ENCODE measurements around the gene AFAP1. TPM values are rescaled to one million over a fixed set of nuclear protein-coding genes. Genes with fewer than 3 reads are reported as not detected.

The AFAP1 gene
- total and polyA plus RNA-seq, 2 donors (not counting 1 experiment from before 2014, with no cell fraction given), result 0.03 to 0.44 TPM

- no peak for ATAC-seq (ENCODE audit: low read depth)
- Histone ChIP-seq H3K27me3 (replicated peaks in 1 of 4; ENCODE audit: control extremely low read depth in 1 of 4, control insufficient read depth in 3 of 4, insufficient read depth in 4 of 4, low read length in 3 of 4) (no peaks in the 10 kb centered on the region), H3K4me3 (ENCODE audit: control extremely low read depth in 1 of 5, extremely low read depth in 1 of 5, insufficient read depth in 1 of 5, low read depth in 2 of 5, low read length in 4 of 5) (no peak overlapping the region), H3K27ac (ENCODE audit: low read length in 2 of 2) (no peak overlapping the region), H3K9me3 (ENCODE audit: control extremely low read depth in 1 of 3, control insufficient read depth in 2 of 3, insufficient read depth in 1 of 3, low read length in 2 of 3) (peaks cover 0 to 3% (median 0%) of the 10 kb centered on the region in 3 donors), H3K4me1 (ENCODE audit: control insufficient read depth in 2 of 2, insufficient read depth in 2 of 2, low read length in 2 of 2) (no peaks in the 10 kb centered on the region), H4K20me1 (ENCODE audit: control insufficient read depth, insufficient read depth, low read length, poor library complexity, severe bottlenecking) (no peaks in the 10 kb centered on the region), H2AFZ (ENCODE audit: insufficient read depth, low read depth, low read length, poor library complexity, severe bottlenecking) (no peak overlapping the region), H3K9ac (ENCODE audit: low read length) (no peak overlapping the region), H3K4me2 (replicated peaks; ENCODE audit: low read depth, low read length, poor library complexity, severe bottlenecking) (no peak overlapping the region), H3K79me2 (ENCODE audit: control insufficient read depth, insufficient read depth, low read length) (no peaks in the 10 kb centered on the region), H3K36me3 (replicated peaks in 1 of 2; ENCODE audit: control extremely low read depth in 1 of 2, control insufficient read depth in 1 of 2, extremely low read depth in 1 of 2, insufficient read depth in 2 of 2, low read length in 1 of 2) (no peaks in the 10 kb centered on the region)
- TF ChIP-seq CTCF (IDR thresholded peaks at IDR 0.05) (no peak), EZH2 (IDR thresholded peaks at IDR 0.05; ENCODE audit: borderline replicate concordance, insufficient read depth, low read depth, low read length, poor library complexity, severe bottlenecking) (no peak)
- H3K4me3 Mint-ChIP-seq, result no peak overlapping the region
- no peaks in the 10 kb centered on the region for H3K4me1 Mint-ChIP-seq
- WGBS (ENCODE audit: insufficient coverage), result 100% methylated on average over 2 of the region's 4 CpGs
- H3K27ac Mint-ChIP-seq, result no peak overlapping the region
- ChIA-PET CTCF (no interaction called here), POLR2A (no interaction called here)
- peaks cover 4% of the 10 kb centered on the region for H3K27me3 Mint-ChIP-seq
- no peaks in the 10 kb centered on the region for H3K9me3 Mint-ChIP-seq (ENCODE audit: insufficient read depth)
- intact Hi-C loops (cut with micrococcal nuclease), result no loop called here
- DNase-seq, result no peak
Observed at GRCh38 chr4:7731437-7731836, 208.2 kb downstream of the AFAP1 start.

GRCh38 chr4:7727749-7728148 is 211.9 kb downstream of the AFAP1 start:
- Histone ChIP-seq H3K27me3 (replicated peaks in 1 of 4; ENCODE audit: control extremely low read depth in 1 of 4, control insufficient read depth in 3 of 4, insufficient read depth in 4 of 4, low read length in 3 of 4) (no peaks in the 10 kb centered on the region), H3K4me1 (ENCODE audit: control insufficient read depth in 2 of 2, insufficient read depth in 2 of 2, low read length in 2 of 2) (no peaks in the 10 kb centered on the region), H3K27ac (ENCODE audit: low read length in 2 of 2) (no peak overlapping the region), H3K36me3 (replicated peaks in 1 of 2; ENCODE audit: control extremely low read depth in 1 of 2, control insufficient read depth in 1 of 2, extremely low read depth in 1 of 2, insufficient read depth in 2 of 2, low read length in 1 of 2) (no peaks in the 10 kb centered on the region), H4K20me1 (ENCODE audit: control insufficient read depth, insufficient read depth, low read length, poor library complexity, severe bottlenecking) (no peaks in the 10 kb centered on the region), H2AFZ (ENCODE audit: insufficient read depth, low read depth, low read length, poor library complexity, severe bottlenecking) (no peak overlapping the region), H3K4me2 (replicated peaks; ENCODE audit: low read depth, low read length, poor library complexity, severe bottlenecking) (no peak overlapping the region), H3K9me3 (ENCODE audit: control extremely low read depth in 1 of 3, control insufficient read depth in 2 of 3, insufficient read depth in 1 of 3, low read length in 2 of 3) (peaks cover 0 to 19% (median 0%) of the 10 kb centered on the region in 3 donors), H3K4me3 (ENCODE audit: control extremely low read depth in 1 of 5, extremely low read depth in 1 of 5, insufficient read depth in 1 of 5, low read depth in 2 of 5, low read length in 4 of 5) (no peak overlapping the region), H3K9ac (ENCODE audit: low read length) (no peak overlapping the region), H3K79me2 (ENCODE audit: control insufficient read depth, insufficient read depth, low read length) (no peaks in the 10 kb centered on the region)
- H3K4me3 Mint-ChIP-seq, result no peak overlapping the region
- intact Hi-C loops (cut with micrococcal nuclease), result no loop called here
- no peak for DNase-seq
- no peak for ATAC-seq (ENCODE audit: low read depth)
- TF ChIP-seq EZH2 (IDR thresholded peaks at IDR 0.05; ENCODE audit: borderline replicate concordance, insufficient read depth, low read depth, low read length, poor library complexity, severe bottlenecking), result no peak
- TF ChIP-seq CTCF (IDR thresholded peaks at IDR 0.05), result no peak
- no peaks in the 10 kb centered on the region for H3K4me1 Mint-ChIP-seq
- H3K27ac Mint-ChIP-seq, result no peak overlapping the region
- ChIA-PET CTCF (no interaction called here), POLR2A (no interaction called here)
- WGBS (ENCODE audit: insufficient coverage), result 100% methylated on average over 1 of the region's 1 CpG
- peaks cover 4% of the 10 kb centered on the region for H3K27me3 Mint-ChIP-seq
- no peaks in the 10 kb centered on the region for H3K9me3 Mint-ChIP-seq (ENCODE audit: insufficient read depth)

All from B cell (primary cell).